Measurements from ENCODE around the gene DENND1A.

DNA sequence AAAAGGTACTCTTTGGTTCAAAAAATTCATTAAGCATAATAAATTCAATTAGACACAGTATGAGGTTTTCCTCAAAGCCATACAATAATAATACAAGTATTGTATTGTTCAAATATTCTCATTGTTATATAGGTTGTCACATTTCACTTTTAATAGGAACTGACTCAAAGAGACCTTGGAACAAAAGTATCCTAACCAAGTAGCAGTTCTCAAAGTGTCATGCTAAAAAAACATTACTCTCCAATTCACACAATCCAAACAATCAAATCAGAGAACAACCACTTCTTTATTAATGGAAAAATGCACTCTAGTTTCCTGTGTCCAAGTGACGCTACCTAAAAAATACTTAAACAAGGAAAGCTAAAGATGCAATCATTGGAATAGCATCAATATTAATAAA lies 115.4 kb downstream of the DENND1A start:
- no peak for TF ChIP-seq POLR2AphosphoS5 (IDR thresholded peaks at IDR 0.05)
- no peak for TF ChIP-seq POLR2A (IDR thresholded peaks at IDR 0.05)
